NT2/D1 (cell line): ENCODE results near the gene MCM8.

Source experiments
- SUZ12 ChIP-seq: IDR thresholded peaks from 2 replicates; pipeline ENCODE4 v1.6.1; 2011; ENCODE audit not compliant: insufficient read length, insufficient read depth; ENCODE audit errors: extremely low read depth
- YY1 ChIP-seq: IDR thresholded peaks from 2 replicates; pipeline ENCODE4 v1.6.1; 2011; ENCODE audit not compliant: insufficient read length, insufficient read depth

DNA sequence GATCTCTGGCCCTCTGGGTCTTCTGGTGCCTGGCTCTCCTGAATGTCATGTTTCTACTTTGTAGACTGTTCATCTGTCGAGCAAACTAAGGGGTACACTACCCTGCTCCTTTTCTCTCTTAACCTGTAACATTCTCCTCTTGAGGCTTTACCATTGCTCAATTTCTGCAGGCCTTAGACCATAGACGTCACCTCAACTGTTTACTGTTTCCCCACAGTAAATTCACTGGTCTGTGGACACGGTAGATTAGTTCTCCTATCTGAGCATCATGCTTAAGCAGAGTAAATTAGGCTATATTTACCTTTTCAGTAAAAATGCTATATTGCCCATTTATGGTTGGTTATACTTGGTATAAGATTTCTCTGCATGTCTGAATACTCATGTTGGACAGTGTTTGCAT lies 40.5 kb downstream of the MCM8 start:
- no peak for TF ChIP-seq YY1
- no peak for TF ChIP-seq SUZ12
